Hepatic stellate cell (primary cell): ENCODE results near the gene SMC1B.
"Not testable (repeated sequence)": the region's sequence is repeated elsewhere in the genome, so short reads cannot be mapped to it uniquely, and the experiment has no call there.

Source experiments
- DNase-seq: peaks from one replicate; pipeline ENCODE4 v3.0.0; 2011; ENCODE audit warnings: low spot score

Gene SMC1B

DNA sequence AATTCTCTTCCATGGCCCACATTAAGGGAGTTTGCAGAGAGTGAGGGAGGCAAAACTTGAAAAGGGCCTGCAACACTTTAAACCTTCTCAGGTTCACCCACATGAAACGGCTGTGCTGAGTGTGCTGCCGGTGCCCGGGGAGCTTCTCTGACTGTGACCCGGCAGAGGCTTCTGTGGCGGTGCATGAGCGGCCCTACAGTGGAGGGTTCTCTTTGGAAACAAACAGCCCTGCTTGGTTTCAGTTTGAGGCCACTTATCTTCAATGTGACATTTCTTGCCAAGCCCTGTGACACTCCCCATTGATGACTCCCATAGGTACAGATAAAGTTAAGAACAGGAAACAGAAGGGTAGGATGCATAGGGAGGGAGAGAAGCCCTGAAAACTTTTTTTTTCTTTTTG lies 71.9 kb downstream of the SMC1B start:
- DNase-seq: no peak

DNA sequence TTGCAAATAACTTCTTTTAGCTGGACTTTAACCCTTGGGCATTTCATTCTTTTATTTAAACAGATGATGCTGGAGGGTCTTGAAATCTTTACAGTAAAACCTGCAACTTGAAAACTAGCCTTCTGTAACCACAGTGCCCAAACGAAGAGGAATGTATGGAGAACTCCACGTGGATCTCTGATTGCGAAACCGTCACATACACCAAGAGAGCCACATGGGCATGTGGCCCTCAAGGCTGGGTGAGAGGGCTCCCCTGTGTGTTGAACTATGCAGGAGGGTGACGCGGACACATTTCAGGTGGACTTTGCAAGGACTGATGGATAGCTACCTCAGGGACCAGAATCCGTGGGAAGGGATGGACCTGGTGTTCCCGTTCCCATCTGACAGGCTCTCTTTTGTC lies 73.1 kb downstream of the SMC1B start:
- DNase-seq: no peak

DNA sequence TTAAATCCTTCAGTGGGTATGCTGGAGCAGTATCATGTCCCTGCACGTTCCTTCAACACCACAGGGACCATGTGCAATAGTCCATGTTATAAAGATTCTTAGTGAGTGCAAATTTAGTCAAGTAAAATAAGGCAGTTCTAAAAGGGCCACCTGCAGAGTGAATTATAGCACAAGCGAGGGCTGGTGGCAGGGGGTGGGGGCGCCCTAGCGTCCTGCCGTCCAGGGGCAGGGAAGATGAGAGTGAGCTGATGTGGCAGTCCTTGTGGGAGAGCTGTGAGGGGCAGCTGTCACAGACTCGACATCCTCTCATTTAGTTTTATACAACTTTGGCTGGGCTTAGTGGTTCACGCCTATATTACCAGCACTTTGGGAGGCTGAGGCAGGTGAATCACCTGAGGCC lies 74.6 kb downstream of the SMC1B start:
- DNase-seq: no peak

DNA sequence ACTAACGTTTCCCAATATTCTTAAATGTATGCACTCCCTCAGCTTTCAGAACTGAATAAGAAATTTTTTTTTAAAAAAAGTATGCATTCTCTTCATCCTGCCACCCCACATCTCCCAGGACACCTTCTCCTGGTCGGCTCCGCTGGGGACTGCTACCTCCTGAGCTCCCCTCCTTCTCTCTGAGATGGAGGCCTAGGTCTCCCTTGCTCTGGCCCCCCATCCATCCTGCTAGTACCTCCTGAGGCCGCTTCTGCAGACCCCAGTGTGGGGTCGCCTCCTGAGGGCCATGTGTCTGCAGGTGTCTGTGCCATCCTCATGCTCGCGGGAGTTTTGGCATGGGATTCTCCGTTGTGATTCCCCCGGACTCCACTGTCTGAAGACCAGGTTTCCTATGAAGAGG lies 75.9 kb downstream of the SMC1B start:
- no peak for DNase-seq

DNA sequence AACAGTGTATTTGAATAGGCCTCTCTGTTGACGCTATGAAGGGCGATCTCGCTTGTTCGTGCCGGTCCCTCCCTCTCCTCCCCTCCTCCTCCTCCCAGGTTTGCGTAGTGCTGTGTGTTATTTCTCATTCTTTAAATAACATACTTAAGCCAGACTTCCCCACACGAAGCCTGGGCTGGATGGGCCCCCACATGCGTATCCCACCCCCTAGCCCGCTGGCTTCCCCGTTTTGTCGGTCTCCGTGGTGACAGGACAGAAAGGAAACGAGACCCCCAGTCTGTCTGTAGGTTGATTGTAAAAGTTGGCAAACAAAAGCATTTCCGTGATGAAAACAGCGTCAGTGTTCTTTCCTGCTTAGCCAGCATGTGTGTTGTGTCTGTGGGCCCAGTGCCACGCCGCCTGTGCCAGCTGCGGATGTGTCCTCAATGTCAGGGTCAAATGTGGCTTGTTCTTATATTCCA lies 76.4 kb downstream of the SMC1B start:
- DNase-seq: no peak

DNA sequence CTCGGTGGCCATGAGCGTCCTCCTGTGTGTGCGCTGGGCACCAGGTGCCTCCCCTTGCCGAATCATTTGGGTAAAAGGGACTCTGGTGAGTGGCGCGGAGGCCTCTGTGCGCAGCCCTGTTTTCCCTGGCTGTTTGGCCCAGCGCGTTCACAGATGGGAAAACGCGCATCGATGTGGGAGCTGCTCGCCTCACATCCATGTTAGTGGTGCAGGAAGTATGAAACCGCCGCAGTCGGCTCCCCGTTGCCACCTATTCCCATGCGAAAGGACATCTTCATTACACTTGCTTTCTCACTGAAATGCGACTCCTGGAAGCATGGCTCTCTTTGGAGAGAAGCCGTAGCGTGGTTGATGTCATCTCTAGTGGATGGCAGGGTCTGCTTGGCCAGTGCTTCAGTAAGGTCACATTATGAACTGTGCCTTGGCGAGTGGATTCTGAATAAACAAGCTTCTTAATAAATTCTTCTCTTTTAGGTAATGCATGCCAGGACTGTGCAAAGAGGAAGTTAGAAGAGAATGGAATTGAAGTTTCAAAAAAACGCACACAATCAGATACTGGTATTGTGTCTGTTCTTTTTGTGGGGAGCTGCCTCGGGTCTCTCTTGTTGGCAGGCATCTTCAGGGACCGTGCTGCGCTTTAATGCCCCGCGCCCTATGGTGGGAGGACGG lies 77.4 kb downstream of the SMC1B start:
- no peak for DNase-seq

DNA sequence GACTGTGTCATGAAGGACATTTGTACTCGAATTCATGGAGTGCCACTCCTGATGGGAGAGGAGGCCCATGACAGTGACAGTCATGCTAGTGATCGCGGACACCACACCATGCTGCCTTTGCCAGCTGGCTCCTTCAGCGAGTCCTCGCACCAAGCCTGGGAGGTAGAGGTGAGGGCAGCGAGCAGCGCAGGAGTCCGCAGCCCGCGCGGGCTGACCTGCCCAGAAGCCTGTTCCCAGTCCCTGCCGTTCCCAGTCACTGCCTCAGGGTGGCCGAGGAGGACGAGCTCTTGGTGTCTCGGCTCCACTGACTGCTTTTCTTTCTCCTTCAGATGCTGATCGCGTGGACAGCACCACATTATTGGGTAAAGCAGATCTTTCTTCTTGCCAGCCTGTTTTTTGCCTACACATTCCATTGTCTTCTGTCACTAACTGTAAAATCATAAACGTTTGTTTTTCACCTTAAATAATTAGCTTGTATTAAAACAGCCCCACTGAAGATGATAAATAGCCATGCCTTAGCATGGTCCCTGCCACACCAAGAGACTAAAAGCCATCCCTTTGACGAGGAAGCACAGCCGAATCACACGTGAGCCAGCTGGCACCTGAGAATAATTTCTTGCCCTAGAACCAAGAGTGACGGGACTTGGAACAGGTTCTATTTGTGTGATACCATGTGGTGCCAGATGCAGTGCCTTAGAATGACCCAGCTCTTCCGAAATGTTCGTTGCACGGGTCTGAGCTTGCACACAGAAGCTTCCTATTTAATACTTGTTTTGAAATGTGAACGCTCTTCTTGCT lies 78.2 kb downstream of the SMC1B start:
- no peak for DNase-seq

DNA sequence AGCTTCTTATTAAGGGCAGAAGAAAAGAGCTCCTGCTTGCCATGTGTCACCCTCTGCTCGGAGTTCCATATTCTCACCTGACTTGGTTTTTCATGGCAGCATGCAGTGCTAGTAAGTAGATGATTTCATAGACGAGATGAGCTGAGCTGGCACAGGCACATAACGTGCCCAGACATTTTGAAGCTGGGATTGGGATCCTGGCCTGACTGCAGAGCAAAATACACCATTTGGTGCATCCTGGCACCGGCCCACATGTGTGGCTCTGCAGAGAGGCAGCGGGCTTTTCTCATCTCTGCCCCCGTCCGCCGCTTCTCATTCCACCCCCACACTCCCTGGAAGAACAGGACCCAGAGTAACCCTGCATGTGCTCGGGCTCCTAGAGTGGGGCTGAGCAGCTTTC lies 78.9 kb downstream of the SMC1B start:
- no peak for DNase-seq

DNA sequence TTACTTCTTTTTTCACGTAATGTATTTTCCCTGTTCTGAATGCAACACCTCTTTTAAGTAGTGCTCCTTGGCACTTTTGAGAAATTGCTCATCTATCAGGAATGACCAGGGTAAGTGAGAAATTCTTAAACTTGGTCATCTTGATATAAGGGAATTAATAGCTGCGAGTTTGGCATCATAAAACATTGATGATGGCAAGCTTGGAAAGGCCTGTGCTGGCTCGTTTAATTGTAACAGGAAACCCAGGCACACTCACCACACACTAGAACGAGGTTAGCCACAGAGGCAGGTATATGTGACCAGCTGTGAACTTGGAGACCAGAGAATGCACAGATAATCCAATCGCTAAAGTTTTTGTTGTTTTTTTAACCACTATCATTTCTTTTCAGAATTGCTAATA lies 79.3 kb downstream of the SMC1B start:
- no peak for DNase-seq

DNA sequence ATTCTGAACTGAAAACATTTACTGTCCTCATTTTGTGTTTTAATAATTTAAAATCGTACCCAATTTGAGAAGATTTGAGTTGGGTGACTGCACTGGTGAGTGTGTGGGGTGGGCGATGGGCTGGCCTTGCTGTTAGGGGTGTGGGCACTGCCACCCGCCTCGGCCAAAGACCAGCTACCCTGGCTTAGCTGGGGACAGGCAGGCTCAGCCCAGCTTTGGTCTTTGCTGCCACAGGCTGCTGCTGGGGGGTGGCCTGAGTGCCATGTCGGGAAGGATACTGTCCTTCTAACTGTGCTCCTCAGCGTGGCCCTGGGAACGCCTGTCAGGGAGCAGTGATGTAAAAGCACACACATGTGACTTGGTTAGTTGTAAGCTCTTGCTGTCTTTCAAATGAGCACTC lies 81.4 kb downstream of the SMC1B start:
- no peak for DNase-seq

DNA sequence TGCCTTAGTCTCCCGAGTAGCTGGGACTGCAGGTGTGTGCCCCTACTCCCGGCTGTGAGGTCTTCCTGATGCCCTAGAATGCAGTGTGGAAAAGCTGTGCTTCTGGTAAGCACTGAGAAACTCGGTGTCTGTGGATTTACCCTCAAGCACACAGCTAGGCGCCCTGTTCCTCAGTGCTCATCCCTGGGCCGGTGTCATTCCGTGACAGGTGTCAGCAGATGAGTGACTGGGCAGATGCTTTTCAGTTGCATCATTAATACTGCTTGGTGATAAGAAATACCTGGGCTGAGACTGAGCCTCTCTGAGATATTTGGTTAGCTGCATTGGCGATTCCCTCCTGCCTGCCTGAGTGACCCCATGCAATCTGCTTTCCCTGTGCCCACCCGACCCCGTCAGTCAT lies 81.9 kb downstream of the SMC1B start:
- DNase-seq: no peak

DNA sequence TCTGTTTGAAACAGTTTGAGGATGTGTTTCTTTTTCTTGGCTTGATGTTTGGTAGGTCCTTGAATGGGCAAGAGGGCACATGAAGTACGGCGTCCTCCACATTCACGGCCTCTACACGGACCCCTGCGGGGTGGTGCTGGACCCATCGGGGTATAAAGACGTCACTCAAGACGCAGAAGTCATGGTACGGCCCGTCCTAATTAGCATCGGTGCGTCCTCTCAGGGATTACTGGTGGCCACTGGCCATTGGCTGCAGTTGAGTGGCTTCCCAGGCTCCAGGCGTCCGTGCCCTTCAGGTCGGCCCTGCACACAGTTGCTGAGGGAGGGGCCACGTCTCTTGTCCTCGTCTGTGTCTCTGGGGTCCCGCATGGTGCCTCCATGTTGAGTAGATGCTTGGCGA lies 82.9 kb downstream of the SMC1B start:
- DNase-seq: no peak

DNA sequence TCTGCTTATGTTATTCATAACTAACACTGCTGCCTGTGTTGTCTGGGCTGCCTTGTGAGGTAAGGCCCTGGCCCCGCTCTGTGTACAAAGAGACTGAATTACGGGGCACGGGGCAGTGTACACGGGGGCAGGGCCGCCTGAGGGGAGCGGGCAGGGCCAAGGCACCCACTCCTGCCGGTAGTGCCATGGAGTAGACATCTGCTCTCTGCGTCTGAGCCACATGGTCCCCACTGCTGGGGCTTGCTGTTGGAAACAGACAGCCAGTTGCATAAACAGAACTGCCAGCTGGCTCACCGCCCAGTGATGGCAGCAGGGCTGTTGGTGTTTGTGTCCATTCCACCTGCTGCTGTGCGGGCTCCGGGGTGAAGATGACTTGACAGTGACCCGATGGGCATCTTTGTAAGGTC lies 83.9 kb downstream of the SMC1B start:
- no peak for DNase-seq

DNA sequence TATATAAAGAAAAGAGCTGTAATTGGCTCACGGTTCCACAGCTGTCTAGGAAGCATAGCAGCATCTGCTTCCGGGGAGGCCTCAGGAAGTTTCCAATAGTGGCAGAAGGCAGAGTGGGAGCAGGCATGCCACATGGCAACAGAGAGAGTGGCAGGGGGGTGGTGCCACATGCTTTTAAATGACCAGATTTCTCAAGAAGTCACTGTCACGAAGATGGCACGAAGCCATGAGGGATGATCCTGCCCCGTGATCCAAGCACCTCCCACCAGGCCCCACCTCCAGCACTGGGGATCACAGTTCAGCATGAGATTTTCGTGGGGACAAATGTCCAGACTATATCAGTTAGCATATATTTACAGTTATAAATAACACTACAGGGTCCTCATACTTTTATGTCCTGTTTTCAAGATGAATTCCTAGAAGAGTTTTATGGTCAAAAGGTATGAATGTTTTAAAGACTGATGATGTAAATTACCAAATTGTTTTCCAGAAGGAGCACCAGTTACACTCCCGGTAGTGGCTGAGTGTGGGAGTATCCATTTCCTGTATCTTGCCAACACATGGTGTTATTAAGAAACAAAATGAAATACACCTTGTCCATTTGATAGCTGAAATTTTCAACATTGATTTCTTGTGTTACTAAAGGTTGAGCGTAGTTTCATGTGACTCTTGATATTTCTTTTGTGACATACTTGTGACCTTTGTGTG lies 84.4 kb downstream of the SMC1B start:
- no peak for DNase-seq

DNA sequence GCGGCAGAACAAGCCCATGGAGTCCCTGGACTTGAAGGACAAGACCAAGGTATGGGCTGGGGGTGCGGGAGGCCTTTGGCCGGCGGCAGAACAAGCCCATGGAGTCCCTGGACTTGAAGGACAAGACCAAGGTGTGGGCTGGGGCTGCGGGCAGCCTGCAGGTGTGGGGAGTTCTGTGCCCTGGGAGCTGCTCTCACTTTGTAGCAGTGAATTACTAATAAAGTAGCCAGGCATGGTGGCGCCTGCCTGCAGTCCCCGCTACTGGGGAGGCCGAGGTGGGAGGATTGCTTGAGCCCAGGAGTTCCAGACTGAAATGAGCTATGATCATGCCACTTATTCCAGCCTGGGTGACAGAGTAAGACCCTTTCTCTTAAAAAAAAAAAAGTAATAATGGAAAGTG lies 85.1 kb downstream of the SMC1B start:
- not testable (repeated sequence) for DNase-seq

DNA sequence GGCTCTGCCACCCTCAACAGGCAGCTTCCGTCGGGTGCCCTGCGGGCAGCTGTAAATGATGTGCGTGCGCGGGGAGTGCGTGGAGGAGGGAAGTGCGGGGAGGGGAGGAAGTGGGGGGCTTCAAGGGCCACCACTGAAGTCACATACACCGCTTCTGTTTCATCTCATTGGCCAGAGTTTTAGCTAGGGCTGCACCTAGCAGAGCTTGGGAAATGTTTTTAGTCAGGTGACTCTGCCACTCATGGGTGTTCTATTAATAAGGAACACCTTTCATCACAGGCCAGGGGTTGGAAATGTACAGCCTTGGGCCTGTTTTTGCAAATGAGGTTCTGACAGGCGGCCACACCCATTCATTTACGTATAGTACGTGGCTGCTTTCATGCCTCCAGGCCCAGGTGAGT lies 89.1 kb downstream of the SMC1B start:
- no peak for DNase-seq

DNA sequence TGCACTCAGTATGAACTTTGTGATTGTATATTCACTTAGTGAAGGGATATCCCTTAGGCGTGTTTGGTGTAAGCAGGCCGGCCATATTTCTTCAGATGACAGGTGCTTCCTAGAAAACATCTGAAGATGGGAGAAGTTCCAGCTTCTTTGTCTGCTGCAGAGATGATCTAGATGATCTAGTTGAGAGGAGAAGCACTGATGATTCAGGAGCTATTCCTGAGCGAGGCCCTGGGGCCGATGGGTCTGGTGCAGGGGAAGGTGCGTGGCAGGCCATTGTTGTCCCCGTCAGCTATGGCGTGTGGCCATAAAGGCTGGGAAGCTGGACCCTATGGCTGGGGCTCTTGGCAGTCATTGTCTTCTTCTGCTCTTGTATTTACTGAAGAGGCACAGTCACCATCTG lies 89.7 kb downstream of the SMC1B start:
- DNase-seq: no peak

DNA sequence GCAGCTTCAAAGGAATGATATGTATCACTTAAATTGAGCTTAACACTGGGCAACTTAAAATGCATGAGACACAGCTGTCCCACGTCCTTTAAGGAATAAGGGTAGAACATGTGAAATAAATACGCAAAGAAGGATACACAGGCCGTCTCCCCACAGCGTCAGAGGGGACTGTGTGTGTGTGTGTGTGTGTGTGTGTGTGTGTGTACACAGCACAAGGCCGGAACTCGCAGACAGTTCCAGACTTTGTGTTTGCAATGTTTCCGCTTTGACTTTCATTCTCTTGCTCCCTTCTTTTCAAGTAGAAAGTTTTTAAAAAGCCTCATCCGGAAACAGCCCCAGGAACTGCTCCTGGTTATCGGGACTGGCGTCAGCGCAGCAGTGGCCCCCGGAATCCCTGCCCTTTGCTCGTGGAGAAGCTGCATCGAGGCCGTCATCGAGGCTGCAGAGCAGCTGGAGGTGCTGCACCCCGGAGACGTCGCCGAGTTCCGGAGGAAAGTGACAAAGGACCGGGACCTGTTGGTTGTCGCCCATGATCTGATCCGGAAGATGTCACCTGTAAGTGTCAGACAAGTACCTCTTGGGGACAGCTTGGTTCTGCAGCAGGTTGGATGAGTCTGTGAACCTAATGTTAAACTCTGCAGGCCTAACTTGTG lies 90.4 kb downstream of the SMC1B start:
- no peak for DNase-seq

DNA sequence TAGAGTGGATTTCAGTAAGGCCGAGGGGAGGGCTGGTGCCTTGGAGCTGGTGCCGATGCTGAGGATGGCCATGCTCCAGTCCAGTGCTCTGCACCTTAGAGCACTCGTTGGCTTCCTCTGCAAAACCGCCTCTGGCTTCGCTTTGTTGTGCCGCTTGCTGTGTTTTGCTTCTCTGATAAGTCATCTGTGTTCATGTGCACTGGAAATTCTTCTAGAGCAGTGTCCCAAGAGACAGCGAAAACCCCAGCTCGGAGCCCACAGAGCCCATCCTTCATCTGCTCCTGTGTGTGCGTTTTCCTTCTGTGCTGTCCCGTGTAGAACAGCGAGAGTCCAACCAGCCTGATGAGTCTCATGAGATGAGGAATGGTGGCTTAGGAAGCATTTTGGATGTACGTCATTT lies 91.6 kb downstream of the SMC1B start:
- DNase-seq: no peak

DNA sequence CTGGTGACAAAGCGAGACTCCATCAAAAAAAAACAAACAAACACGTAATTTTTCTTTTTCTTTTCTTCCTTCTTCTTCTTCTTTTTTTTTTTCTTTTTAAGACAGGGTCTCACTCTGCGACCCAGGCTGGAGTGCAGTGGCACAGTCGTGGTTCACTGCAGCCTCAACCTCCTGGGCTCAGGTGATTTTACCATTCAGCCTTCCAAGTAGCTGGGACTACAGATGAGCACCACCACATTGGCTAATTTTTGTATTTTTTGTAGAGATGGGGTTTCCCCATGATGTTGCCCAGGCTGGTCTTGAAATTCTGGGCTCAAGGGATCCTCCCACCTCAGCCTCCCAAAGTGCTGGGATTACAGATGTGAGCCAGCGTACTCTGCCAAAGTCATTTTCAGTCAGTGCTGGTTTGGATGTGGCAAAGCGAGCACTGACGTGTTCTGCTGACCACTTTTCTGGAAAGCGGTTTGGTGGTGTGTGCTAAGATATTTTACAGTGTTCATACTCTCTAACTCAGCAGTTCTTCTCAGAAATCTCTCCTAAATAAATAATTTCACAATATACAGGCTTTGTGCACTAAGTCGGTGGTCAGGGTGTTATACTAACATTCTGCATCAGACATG lies 92.9 kb downstream of the SMC1B start:
- no peak for DNase-seq

DNA sequence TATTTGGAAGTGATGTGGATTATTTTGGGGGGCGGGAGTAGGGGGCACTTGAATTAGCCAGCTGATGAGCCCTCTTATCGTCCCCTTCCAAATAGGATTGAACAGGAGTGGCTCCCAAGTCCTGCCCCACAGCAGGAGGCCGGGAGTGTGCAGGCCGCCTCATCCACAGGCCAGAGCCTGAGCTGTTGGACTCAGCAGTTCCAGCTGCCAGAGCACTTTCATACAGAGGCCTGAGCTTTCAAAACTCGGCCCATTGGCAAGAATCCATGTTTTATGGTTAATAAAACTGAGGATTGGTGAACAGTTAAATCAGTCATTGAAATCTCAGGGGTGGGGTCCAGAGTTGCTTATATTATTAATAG lies 94.1 kb downstream of the SMC1B start:
- no peak for DNase-seq
